MM.1S (cell line): Measurements from ENCODE around the gene ADAR.

Experiments used
- DNase-seq: peaks from one replicate; pipeline ENCODE4 v3.0.0-alpha.2; 2015
- H2AFZ ChIP-seq: fragments of 300-600 bp; sonication (generic); 2 replicates; pipeline ENCODE4 v1.6.0; 2016; ENCODE audit warnings: antibody characterized with exemption, low read length
- H3F3A ChIP-seq: fragments of 300-600 bp; sonication (generic); 2 replicates; pipeline ENCODE4 v1.6.1; 2016; ENCODE audit warnings: mild to moderate bottlenecking, antibody characterized with exemption, low read length, moderate library complexity, mixed read lengths; ENCODE audit not compliant: insufficient read depth
- H3K27ac ChIP-seq: fragments of 300-600 bp; sonication (generic); 2 replicates; pipeline ENCODE4 v1.5.1; 2016; ENCODE audit warnings: mild to moderate bottlenecking, low read length
- H3K27me3 ChIP-seq: fragments of 300-600 bp; sonication (generic); replicated peaks from 2 replicates; pipeline ENCODE4 v1.6.0; 2016; ENCODE audit warnings: low read length; ENCODE audit not compliant: insufficient read depth
- H3K36me3 ChIP-seq: fragments of 300-600 bp; sonication (generic); replicated peaks from 2 replicates; pipeline ENCODE4 v1.6.1; 2016; ENCODE audit warnings: mild to moderate bottlenecking, low read length, mixed read lengths; ENCODE audit not compliant: insufficient read depth
- H3K4me1 ChIP-seq: fragments of 300-600 bp; sonication (generic); 2 replicates; pipeline ENCODE4 v1.6.1; 2016; ENCODE audit warnings: low read length, mixed read lengths
- H3K4me2 ChIP-seq: fragments of 300-600 bp; sonication (generic); 2 replicates; pipeline ENCODE4 v1.6.0; 2016; ENCODE audit warnings: low read depth, low read length
- H3K4me3 ChIP-seq: fragments of 300-600 bp; sonication (generic); 2 replicates; pipeline ENCODE4 v1.5.1; 2016; ENCODE audit warnings: low read length, mixed read lengths
- H3K79me2 ChIP-seq: fragments of 300-600 bp; sonication (generic); 2 replicates; pipeline ENCODE4 v1.6.1; 2016; ENCODE audit warnings: mixed run types, low read length, mixed read lengths
- H3K9ac ChIP-seq: fragments of 300-600 bp; sonication (generic); 2 replicates; pipeline ENCODE4 v1.6.1; 2016; ENCODE audit warnings: low read length, mixed read lengths
- H3K9me2 ChIP-seq: fragments of 300-600 bp; sonication (generic); replicated peaks from 2 replicates; pipeline ENCODE4 v1.6.1; 2016; ENCODE audit warnings: mild to moderate bottlenecking, low read length, mixed read lengths; ENCODE audit not compliant: insufficient read depth
- H3K9me3 ChIP-seq: fragments of 300-600 bp; sonication (generic); replicated peaks from 2 replicates; pipeline ENCODE4 v1.6.1; 2016; ENCODE audit warnings: mild to moderate bottlenecking, low read length, mixed read lengths; ENCODE audit not compliant: insufficient read depth
- H4K20me1 ChIP-seq: fragments of 300-600 bp; sonication (generic); 2 replicates; pipeline ENCODE4 v1.6.1; 2016; ENCODE audit warnings: mild to moderate bottlenecking, low read length, moderate library complexity, mixed read lengths; ENCODE audit not compliant: insufficient read depth
- CTCF ChIP-seq: fragments of 300-600 bp; sonication (generic); IDR thresholded peaks from 2 replicates; pipeline ENCODE4 v1.5.1; 2016; ENCODE audit warnings: antibody characterized with exemption, low read length, mixed read lengths
- EZH2 ChIP-seq: fragments of 300-600 bp; sonication (generic); optimal IDR thresholded peaks from 2 replicates; pipeline ENCODE3; 2017; ENCODE audit warnings: low read depth, mild to moderate bottlenecking, antibody characterized with exemption, low read length, mixed read lengths
- EZH2phosphoT487 ChIP-seq: fragments of 300-600 bp; sonication (generic); IDR thresholded peaks from 2 replicates; pipeline ENCODE4 v1.6.1; 2018; ENCODE audit warnings: antibody characterized with exemption, low read length

ADAR gene

GRCh38 chr1:154547105-154547732 is 60.8 kb downstream of the ADAR start:
- H3K79me2 ChIP-seq = no peaks in the 10 kb centered on the region
- H3F3A ChIP-seq = peaks cover 7% of the 10 kb centered on the region; the same call in 1 of the 2 replicates
- no peak overlapping the region for H2AFZ ChIP-seq
- H4K20me1 ChIP-seq = 0 out of 2 replicates have a peak, but pooled peaks cover 5% of the 10 kb centered on the region
- no peak overlapping the region for H3K9ac ChIP-seq
- no peak overlapping the region for H3K27ac ChIP-seq
- TF ChIP-seq EZH2 = no peak
- no peaks in the 10 kb centered on the region for H3K27me3 ChIP-seq
- peaks cover 19% of the 10 kb centered on the region for H3K4me1 ChIP-seq
- no peak overlapping the region for H3K4me3 ChIP-seq
- peaks cover 14% of the 10 kb centered on the region for H3K36me3 ChIP-seq
- H3K4me2 ChIP-seq = no peak overlapping the region
- DNase-seq = no peak
- H3K9me2 ChIP-seq = no peaks in the 10 kb centered on the region
- no peaks in the 10 kb centered on the region for H3K9me3 ChIP-seq

- Histone ChIP-seq H3K4me1 (peaks cover 14% of the 10 kb centered on the region), H3F3A (peaks cover 7% of the 10 kb centered on the region; the same call in 1 of the 2 replicates), H3K27me3 (no peaks in the 10 kb centered on the region), H3K36me3 (peaks cover 8% of the 10 kb centered on the region), H3K27ac (no peak overlapping the region), H4K20me1 (0 out of 2 replicates have a peak, but pooled peaks cover 5% of the 10 kb centered on the region), H3K4me3 (no peak overlapping the region), H3K79me2 (no peaks in the 10 kb centered on the region), H3K4me2 (no peak overlapping the region), H3K9me3 (no peaks in the 10 kb centered on the region), H3K9me2 (no peaks in the 10 kb centered on the region), H3K9ac (no peak overlapping the region), H2AFZ (no peak overlapping the region)
- TF ChIP-seq EZH2phosphoT487 (no peak), EZH2 (no peak), CTCF (peak; percentile 80)
- DNase-seq = peak; percentile 70
Observed at GRCh38 chr1:154546264-154547063, 61.5 kb downstream of the ADAR start.

GRCh38 chr1:154541231-154541630 is 66.8 kb downstream of the ADAR start:
- H2AFZ ChIP-seq = no peak overlapping the region

More at GRCh38 chr1:154541231-154541630, 66.8 kb downstream of the ADAR start:
- Histone ChIP-seq H3K4me1 (no peaks in the 10 kb centered on the region), H3K4me2 (no peak overlapping the region), H3K4me3 (no peak overlapping the region), H3K9ac (no peak overlapping the region), H3K79me2 (no peaks in the 10 kb centered on the region), H4K20me1 (no peaks in the 10 kb centered on the region), H3K27ac (no peak overlapping the region), H3K9me3 (no peaks in the 10 kb centered on the region), H3K27me3 (no peaks in the 10 kb centered on the region), H3K36me3 (no peaks in the 10 kb centered on the region), H3K9me2 (no peaks in the 10 kb centered on the region), H3F3A (no peaks in the 10 kb centered on the region)
- TF ChIP-seq EZH2phosphoT487 (no peak), EZH2 (no peak), CTCF (no peak)
- no peak for DNase-seq
